PC-3 (cell line): ENCODE results near the gene STARD4. TPM values are rescaled to one million over a fixed set of nuclear protein-coding genes. Genes with fewer than 3 reads are reported as not detected.

ENCODE experiments used
- ATAC-seq: fragments of 200-7000 bp; cut with Tn5 transposase; 2 replicates; pipeline ENCODE4 v1.9.1; 2020; ENCODE audit warnings: mild to moderate bottlenecking, moderate library complexity
- BruUV-seq: library from RNA; stranded (reverse); fragments of 400-500 nt; replicated peaks from 2 replicates; lab custom pipeline; 2021; lab: Mats Ljungman, UMichigan
- CTCF ChIA-PET: fragments of 300-600 bp; sonication (Branson Sonifier 250); formaldehyde crosslinking; loops from one replicate; lab custom pipeline; 2022; ENCODE audit warnings: antibody characterized with exemption; lab: Charles Lee
- POLR2A ChIA-PET: fragments of 300-600 bp; sonication (Branson Sonifier 250); formaldehyde crosslinking; loops from one replicate; lab custom pipeline; 2022; ENCODE audit warnings: antibody characterized with exemption; ENCODE audit not compliant: unreplicated experiment; lab: Charles Lee
- DNase-seq: peaks from one replicate; pipeline ENCODE4 v3.0.0-alpha.2; 2015
- H2AFZ ChIP-seq: fragments of 300-600 bp; sonication (generic); 2 replicates; pipeline ENCODE4 v1.6.0; 2016; ENCODE audit warnings: antibody characterized with exemption, low read length
- H3F3A ChIP-seq: fragments of 300-600 bp; sonication (generic); one replicate; pipeline ENCODE4 v1.6.0; 2017; ENCODE audit warnings: antibody characterized with exemption, low read length, control low read depth, mild to moderate bottlenecking; ENCODE audit not compliant: unreplicated experiment
- H3K27ac ChIP-seq: fragments of 300-600 bp; sonication (generic); 2 replicates; pipeline ENCODE4 v1.5.1; 2016; ENCODE audit warnings: mild to moderate bottlenecking, low read length
- H3K27me3 ChIP-seq: fragments of 300-600 bp; sonication (generic); 2 replicates; pipeline ENCODE4 v1.6.1; 2016; ENCODE audit warnings: low read length, mixed read lengths
- H3K36me3 ChIP-seq: fragments of 300-600 bp; sonication (generic); 2 replicates; pipeline ENCODE4 v1.6.1; 2016; ENCODE audit warnings: low read depth, mixed run types, low read length, mixed read lengths
- H3K4me1 ChIP-seq: fragments of 300-600 bp; sonication (generic); 2 replicates; pipeline ENCODE4 v1.5.1; 2016; ENCODE audit warnings: low read length; ENCODE audit not compliant: insufficient read depth
- H3K4me2 ChIP-seq: fragments of 300-600 bp; sonication (generic); 2 replicates; pipeline ENCODE4 v1.6.0; 2016; ENCODE audit warnings: low read length
- H3K4me3 ChIP-seq: fragments of 300-600 bp; sonication (generic); 2 replicates; pipeline ENCODE4 v1.5.1; 2016; ENCODE audit warnings: mild to moderate bottlenecking, low read length, mixed read lengths
- H3K79me2 ChIP-seq: fragments of 300-600 bp; sonication (generic); 2 replicates; pipeline ENCODE4 v1.6.1; 2017; ENCODE audit warnings: low read length, mixed read lengths
- H3K9ac ChIP-seq: fragments of 300-600 bp; sonication (generic); 2 replicates; pipeline ENCODE4 v1.6.0; 2016; ENCODE audit warnings: mild to moderate bottlenecking, low read length
- H3K9me2 ChIP-seq: fragments of 300-600 bp; sonication (generic); replicated peaks from 2 replicates; pipeline ENCODE4 v1.6.1; 2016; ENCODE audit warnings: mixed run types, low read length, mixed read lengths
- H3K9me3 ChIP-seq: fragments of 300-600 bp; sonication (generic); 2 replicates; pipeline ENCODE4 v1.6.1; 2016; ENCODE audit warnings: low read length, mixed read lengths
- H4K20me1 ChIP-seq: fragments of 300-600 bp; sonication (generic); 2 replicates; pipeline ENCODE4 v1.6.1; 2016; ENCODE audit warnings: low read length, mixed read lengths
- EZH2 ChIP-seq: fragments of 300-600 bp; sonication (generic); IDR thresholded peaks from one replicate; pipeline ENCODE4 v1.6.1; 2017; ENCODE audit warnings: antibody characterized with exemption, mild to moderate bottlenecking, low read length; ENCODE audit not compliant: unreplicated experiment
- EZH2phosphoT487 ChIP-seq: fragments of 300-600 bp; sonication (generic); IDR thresholded peaks from 2 replicates; pipeline ENCODE4 v1.6.1; 2018; ENCODE audit warnings: mild to moderate bottlenecking, antibody characterized with exemption, low read length, borderline replicate concordance
- intact Hi-C: fragments of 100-400 bp; cut with micrococcal nuclease; formaldehyde crosslinking; loops from 2 replicates; pipeline ENCODE4 v1.9.0; 2023
- total RNA-seq: library from RNA; depleted of rRNA; stranded (reverse); fragments of >200 nt; gene quantifications from 2 replicates; pipeline ENCODE4 v1.2.3, GENCODE V29; 2014
- TF ChIP-seq, protein P1 (sequence below): fragments of 300-600 bp; sonication (generic); conservative IDR thresholded peaks from 2 replicates; pipeline ENCODE4 v1.5.1; 2017; ENCODE audit warnings: antibody characterized with exemption, low read depth, mild to moderate bottlenecking, low read length

The STARD4 gene
- total RNA-seq, 1 experiment from 2014 or later, result 17.1 TPM

DNA sequence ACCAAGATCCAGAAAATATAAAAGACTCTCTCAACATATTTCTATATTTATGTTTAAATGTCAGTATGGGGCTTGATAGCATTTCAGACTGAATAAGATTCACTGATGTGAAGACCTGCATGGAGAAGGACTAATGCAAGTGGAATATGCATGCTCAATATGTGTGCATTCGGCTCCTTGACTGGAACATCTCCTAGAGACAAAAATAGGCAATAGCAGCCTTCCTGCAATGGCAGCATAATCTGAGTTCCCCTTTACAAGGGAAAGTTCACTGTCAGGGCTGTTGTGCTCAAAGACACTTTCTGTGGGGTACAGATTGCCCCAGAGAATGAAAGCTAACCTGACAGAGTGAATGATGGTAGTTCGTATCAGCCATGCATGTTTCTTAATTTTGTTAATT, 42.4 kb downstream of the STARD4 start:
- Histone ChIP-seq H3K79me2 (no peaks in the 10 kb centered on the region), H3F3A (no peaks in the 10 kb centered on the region), H3K27ac (no peak overlapping the region), H3K9me3 (no peaks in the 10 kb centered on the region), H3K27me3 (peaks cover 11% of the 10 kb centered on the region), H3K4me3 (no peak overlapping the region), H3K4me1 (no peaks in the 10 kb centered on the region), H3K9ac (no peak overlapping the region), H3K9me2 (no peaks in the 10 kb centered on the region), H4K20me1 (no peaks in the 10 kb centered on the region), H3K4me2 (no peak overlapping the region), H3K36me3 (no peaks in the 10 kb centered on the region), H2AFZ (no peak overlapping the region)
- DNase-seq, result no peak
- TF ChIP-seq, protein P1, sequence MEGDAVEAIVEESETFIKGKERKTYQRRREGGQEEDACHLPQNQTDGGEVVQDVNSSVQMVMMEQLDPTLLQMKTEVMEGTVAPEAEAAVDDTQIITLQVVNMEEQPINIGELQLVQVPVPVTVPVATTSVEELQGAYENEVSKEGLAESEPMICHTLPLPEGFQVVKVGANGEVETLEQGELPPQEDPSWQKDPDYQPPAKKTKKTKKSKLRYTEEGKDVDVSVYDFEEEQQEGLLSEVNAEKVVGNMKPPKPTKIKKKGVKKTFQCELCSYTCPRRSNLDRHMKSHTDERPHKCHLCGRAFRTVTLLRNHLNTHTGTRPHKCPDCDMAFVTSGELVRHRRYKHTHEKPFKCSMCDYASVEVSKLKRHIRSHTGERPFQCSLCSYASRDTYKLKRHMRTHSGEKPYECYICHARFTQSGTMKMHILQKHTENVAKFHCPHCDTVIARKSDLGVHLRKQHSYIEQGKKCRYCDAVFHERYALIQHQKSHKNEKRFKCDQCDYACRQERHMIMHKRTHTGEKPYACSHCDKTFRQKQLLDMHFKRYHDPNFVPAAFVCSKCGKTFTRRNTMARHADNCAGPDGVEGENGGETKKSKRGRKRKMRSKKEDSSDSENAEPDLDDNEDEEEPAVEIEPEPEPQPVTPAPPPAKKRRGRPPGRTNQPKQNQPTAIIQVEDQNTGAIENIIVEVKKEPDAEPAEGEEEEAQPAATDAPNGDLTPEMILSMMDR, result no peak
- no peak for TF ChIP-seq EZH2phosphoT487
- TF ChIP-seq EZH2, result no peak
- BruUV-seq, result no TSS peak
- intact Hi-C loops, result no loop called here
- peak; percentile 31; the same call in 1 of the 2 replicates for ATAC-seq
- ChIA-PET CTCF (no interaction called here), POLR2A (no interaction called here)

DNA sequence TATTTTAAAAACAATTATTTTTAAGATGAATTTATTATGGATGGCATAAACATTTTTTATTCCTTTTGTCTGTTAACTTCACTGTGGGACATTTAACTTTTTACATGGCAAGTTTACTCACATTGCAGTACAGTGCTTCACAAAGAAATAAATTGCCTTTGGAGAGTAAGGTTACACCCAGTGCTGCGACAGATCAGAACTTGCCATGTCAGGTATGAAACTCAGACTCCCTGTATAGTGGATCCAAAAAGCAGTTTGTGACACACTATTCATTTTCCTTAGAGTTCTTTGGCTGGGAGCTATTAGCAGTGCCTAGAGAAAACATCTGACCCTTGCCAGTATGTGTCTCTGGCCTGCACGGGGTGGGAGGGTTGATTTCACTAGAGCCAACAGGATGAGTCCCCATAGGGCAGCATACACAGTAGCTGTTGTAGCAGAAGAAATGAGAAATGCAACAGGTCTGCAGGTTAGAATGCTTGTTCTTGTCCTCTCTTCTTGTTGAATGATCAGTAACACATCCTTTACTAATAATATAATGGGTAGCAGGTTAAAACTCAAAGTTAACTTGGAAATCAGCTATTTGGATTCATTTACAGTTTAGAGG, 42.9 kb downstream of the STARD4 start:
- H2AFZ ChIP-seq, result no peak overlapping the region
- no peak overlapping the region for H3K9ac ChIP-seq
- H3K9me2 ChIP-seq, result no peaks in the 10 kb centered on the region
- no TSS peak for BruUV-seq
- H3K36me3 ChIP-seq, result no peaks in the 10 kb centered on the region
- H3K4me1 ChIP-seq, result no peaks in the 10 kb centered on the region
- no peak overlapping the region for H3K27ac ChIP-seq
- peaks cover 13% of the 10 kb centered on the region for H3K27me3 ChIP-seq
- no peaks in the 10 kb centered on the region for H3K9me3 ChIP-seq
- intact Hi-C loops, result no loop called here
- POLR2A ChIA-PET, result no interaction called here
- H3K4me2 ChIP-seq, result no peak overlapping the region
- ATAC-seq (no peak), DNase-seq (no peak)
- no peaks in the 10 kb centered on the region for H3K79me2 ChIP-seq
- no peak for TF ChIP-seq EZH2
- TF ChIP-seq, protein P1, result no peak
- no peak for TF ChIP-seq EZH2phosphoT487
- no peak overlapping the region for H3K4me3 ChIP-seq
- CTCF ChIA-PET, result no interaction called here
- no peaks in the 10 kb centered on the region for H3F3A ChIP-seq
- no peaks in the 10 kb centered on the region for H4K20me1 ChIP-seq

DNA sequence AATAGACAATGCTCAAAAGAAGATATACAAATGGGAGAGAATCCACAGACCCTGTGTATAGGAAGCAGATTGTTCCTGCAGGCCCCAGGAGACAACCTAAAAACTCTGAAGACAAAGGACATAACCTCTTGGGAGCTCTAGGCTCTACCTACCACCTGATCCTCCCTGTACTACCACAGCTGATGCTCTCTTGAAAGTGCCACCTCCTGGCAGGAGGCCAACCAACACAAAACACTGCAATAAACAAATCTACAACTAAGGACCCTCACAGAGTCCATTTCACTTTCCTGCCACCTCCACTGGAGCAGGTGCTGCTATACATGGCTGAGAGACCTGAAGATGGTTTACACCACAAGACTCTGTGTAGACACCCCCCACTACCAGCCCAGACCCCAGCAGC, 49.0 kb downstream of the STARD4 start:
- no peaks in the 10 kb centered on the region for H3K4me1 ChIP-seq
- DNase-seq (no peak), ATAC-seq (no peak)
- no peaks in the 10 kb centered on the region for H3K79me2 ChIP-seq
- CTCF ChIA-PET, result no interaction called here
- no peak for TF ChIP-seq EZH2phosphoT487
- TF ChIP-seq, protein P1, result no peak
- no peak for TF ChIP-seq EZH2
- H3K27ac ChIP-seq, result no peak overlapping the region
- no peaks in the 10 kb centered on the region for H3K9me3 ChIP-seq
- no peaks in the 10 kb centered on the region for H4K20me1 ChIP-seq
- intact Hi-C loops, result no loop called here
- H3K9me2 ChIP-seq, result no peaks in the 10 kb centered on the region
- no peaks in the 10 kb centered on the region for H3K36me3 ChIP-seq
- H3K27me3 ChIP-seq, result peaks cover 28% of the 10 kb centered on the region
- H3F3A ChIP-seq, result no peaks in the 10 kb centered on the region
- H3K9ac ChIP-seq, result no peak overlapping the region
- H3K4me2 ChIP-seq, result no peak overlapping the region
- H2AFZ ChIP-seq, result no peak overlapping the region
- no TSS peak for BruUV-seq
- POLR2A ChIA-PET, result no interaction called here
- H3K4me3 ChIP-seq, result no peak overlapping the region
